ENCODE data around the gene MID1IP1.

DNA sequence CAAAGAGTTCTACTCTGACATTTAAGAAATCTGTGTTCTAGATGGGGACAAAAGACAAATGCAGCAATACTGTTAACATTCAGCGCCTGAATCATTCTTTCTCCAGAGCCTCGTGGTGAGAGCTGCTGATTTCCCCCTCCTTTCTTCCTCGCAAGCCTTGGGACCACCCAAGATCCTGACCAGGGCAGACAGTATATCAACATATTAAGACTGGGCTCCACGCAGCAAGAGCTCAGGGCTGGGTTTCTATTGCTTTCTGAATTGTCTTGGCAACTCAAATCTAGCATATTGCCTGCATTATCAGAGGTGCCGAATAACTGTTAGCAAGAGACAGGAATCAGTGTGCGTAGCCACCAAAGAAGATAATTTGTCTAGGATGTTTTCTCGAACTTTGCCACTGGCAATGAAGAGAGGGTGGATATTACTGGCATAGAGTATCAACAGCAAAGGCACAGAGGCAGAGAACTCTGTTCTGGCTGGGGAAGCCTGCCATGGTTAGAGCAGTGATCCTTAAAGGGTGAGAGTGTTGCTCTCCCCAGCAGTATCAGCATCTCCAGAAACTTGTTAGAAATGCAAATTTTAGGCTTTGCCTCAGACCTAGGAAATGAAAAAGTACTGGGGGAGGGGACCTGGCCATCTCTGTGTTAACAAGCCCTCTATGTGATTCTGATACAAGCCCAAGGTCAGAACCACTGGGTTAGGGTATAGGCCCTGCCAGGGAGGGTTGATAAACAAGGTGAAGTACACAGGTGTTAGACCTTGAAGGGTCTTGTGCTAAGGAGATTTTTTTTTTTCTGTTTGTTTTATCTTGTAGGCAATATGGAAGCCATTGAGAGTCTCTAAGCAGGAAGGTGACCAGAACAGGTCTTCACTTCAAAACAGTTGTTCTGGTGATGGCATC is 46.2 kb upstream of the MID1IP1 start:
- TF ChIP-seq EZH2 (IDR thresholded peaks at IDR 0.05; ENCODE audit: low read length), result no peak
- TF ChIP-seq CTCF (optimal IDR thresholded peaks at IDR 0.05 in 1 of 3, IDR thresholded peaks at IDR 0.05 in 1 of 3, conservative IDR thresholded peaks at IDR 0.05 in 1 of 3; ENCODE audit: extremely low read depth in 1 of 3, insufficient read depth in 2 of 3, low read length in 3 of 3), result no peak

All from keratinocyte (primary cell).